Neural cell (in vitro differentiated cells): ENCODE measurements around the gene FAM151B. TPM values are rescaled to one million over a fixed set of nuclear protein-coding genes. Genes with fewer than 3 reads are reported as not detected.
"Not testable (repeated sequence)": the region's sequence is repeated elsewhere in the genome, so short reads cannot be mapped to it uniquely, and the experiment has no call there.

Source experiments
- H2AFZ ChIP-seq: fragments of 200-600, 300-800 bp; sonication (generic), shearing (Covaris generic); 2 replicates; pipeline ENCODE4 v1.6.0; 2014; ENCODE audit warnings: low read depth, mild to moderate bottlenecking, antibody characterized with exemption, low read length, moderate library complexity
- H3F3A ChIP-seq: fragments of 200-600 bp; shearing (Covaris generic); 2 replicates; pipeline ENCODE4 v1.6.1; 2016; ENCODE audit warnings: mild to moderate bottlenecking, moderate library complexity, mixed read lengths, antibody characterized with exemption, low read length; ENCODE audit not compliant: insufficient read depth, poor library complexity, severe bottlenecking
- H3K27ac ChIP-seq: fragments of 200-600, 300-800 bp; sonication (generic), shearing (Covaris generic); 2 replicates; pipeline ENCODE4 v1.5.1; 2014; ENCODE audit warnings: mild to moderate bottlenecking, low read length, moderate library complexity
- H3K27me3 ChIP-seq: fragments of 300-800, 200-600 bp; sonication (generic), shearing (Covaris generic); 2 replicates; pipeline ENCODE4 v1.6.0; 2014; ENCODE audit warnings: mild to moderate bottlenecking, low read depth, low read length, moderate library complexity; ENCODE audit not compliant: insufficient read depth
- H3K36me3 ChIP-seq: fragments of 300-800, 200-600 bp; sonication (generic), shearing (Covaris generic); 2 replicates; pipeline ENCODE4 v1.5.1; 2014; ENCODE audit warnings: mild to moderate bottlenecking, antibody characterized with exemption, low read length, moderate library complexity; ENCODE audit not compliant: insufficient read depth
- H3K4me2 ChIP-seq: fragments of 300-800, 200-600 bp; sonication (generic), shearing (Covaris generic); 2 replicates; pipeline ENCODE4 v1.6.0; 2014; ENCODE audit warnings: mild to moderate bottlenecking, low read length
- H3K4me3 ChIP-seq: fragments of 300-800, 200-600 bp; sonication (generic), shearing (Covaris generic); 2 replicates; pipeline ENCODE4 v1.5.1; 2014; ENCODE audit warnings: mild to moderate bottlenecking, low read length, moderate library complexity
- H3K79me2 ChIP-seq: fragments of 200-600 bp; shearing (Covaris generic); replicated peaks from 2 replicates; pipeline ENCODE4 v1.6.0; 2014; ENCODE audit warnings: mild to moderate bottlenecking, low read length, moderate library complexity; ENCODE audit not compliant: insufficient read depth
- H3K9ac ChIP-seq: fragments of 300-800, 200-600 bp; sonication (generic), shearing (Covaris generic); 2 replicates; pipeline ENCODE4 v1.6.1; 2016; ENCODE audit warnings: mild to moderate bottlenecking, low read length, mixed read lengths
- H3K9me2 ChIP-seq: fragments of 200-600 bp; shearing (Covaris generic); 2 replicates; pipeline ENCODE4 v1.6.1; 2016; ENCODE audit warnings: mild to moderate bottlenecking, low read length, mixed read lengths; ENCODE audit not compliant: insufficient read depth
- H3K9me3 ChIP-seq: fragments of 200-600, 300-800 bp; sonication (generic), shearing (Covaris generic); 2 replicates; pipeline ENCODE4 v1.6.1; 2016; ENCODE audit warnings: mild to moderate bottlenecking, mixed run types, low read length, moderate library complexity, mixed read lengths
- H4K20me1 ChIP-seq: fragments of 200-600 bp; shearing (Covaris generic); 2 replicates; pipeline ENCODE4 v1.6.1; 2016; ENCODE audit warnings: mild to moderate bottlenecking, mixed run types; ENCODE audit not compliant: insufficient read depth
- CTCF ChIP-seq: fragments of 450-650 bp; IDR thresholded peaks from 2 replicates; pipeline ENCODE4 v1.5.1; 2014; ENCODE audit warnings: antibody characterized with exemption, mild to moderate bottlenecking, moderate library complexity; ENCODE audit not compliant: poor library complexity, severe bottlenecking
- EP300 ChIP-seq: fragments of 450-650 bp; conservative IDR thresholded peaks from 2 replicates; pipeline ENCODE4 v1.6.1; 2014; ENCODE audit warnings: antibody characterized with exemption, mild to moderate bottlenecking, moderate library complexity; ENCODE audit not compliant: poor library complexity, severe bottlenecking
- EZH2 ChIP-seq: fragments of 200-600, 300-800 bp; shearing (Covaris generic), sonication (generic); IDR thresholded peaks from 2 replicates; pipeline ENCODE4 v1.6.1; 2014; ENCODE audit warnings: antibody characterized with exemption, low read length, borderline replicate concordance, mild to moderate bottlenecking; ENCODE audit not compliant: insufficient read depth, poor library complexity, severe bottlenecking
- MXI1 ChIP-seq: fragments of 450-650 bp; conservative IDR thresholded peaks from 2 replicates; pipeline ENCODE4 v1.6.1; 2014; ENCODE audit warnings: antibody characterized with exemption, mild to moderate bottlenecking; ENCODE audit not compliant: poor library complexity, severe bottlenecking
- POLR2AphosphoS5 ChIP-seq: IDR thresholded peaks from 2 replicates; pipeline ENCODE4 v1.6.1; 2012
- RAD21 ChIP-seq: fragments of 450-650 bp; conservative IDR thresholded peaks from 2 replicates; pipeline ENCODE4 v1.6.1; 2014; ENCODE audit warnings: antibody characterized with exemption, mild to moderate bottlenecking, moderate library complexity
- REST ChIP-seq: IDR thresholded peaks from 2 replicates; pipeline ENCODE4 v1.6.1; 2012; ENCODE audit warnings: borderline replicate concordance
- SMC3 ChIP-seq: fragments of 450-650 bp; conservative IDR thresholded peaks from 2 replicates; pipeline ENCODE4 v1.6.1; 2014; ENCODE audit warnings: antibody characterized with exemption, mild to moderate bottlenecking, moderate library complexity; ENCODE audit not compliant: poor library complexity
- TAF1 ChIP-seq: IDR thresholded peaks from 2 replicates; pipeline ENCODE4 v1.6.1; 2012; ENCODE audit warnings: low read depth
- polyA plus RNA-seq: library from polyadenylated mRNA; depleted of rRNA; stranded (reverse); fragments of >200 nt; gene quantifications from 2 replicates; pipeline ENCODE4 v1.2.3, GENCODE V29; 2014

Gene FAM151B
- polyA plus RNA-seq, 1 donor from 2014 or later: 3.3 TPM

- H2AFZ ChIP-seq: no peak overlapping the region
- H3K79me2 ChIP-seq: no peaks in the 10 kb centered on the region
- H3K9me3 ChIP-seq: no peaks in the 10 kb centered on the region
- no peaks in the 10 kb centered on the region for H3K9me2 ChIP-seq
- no peak overlapping the region for H3K27ac ChIP-seq
- TF ChIP-seq SMC3 (no peak), MXI1 (no peak), REST (no peak), EP300 (no peak), EZH2 (no peak), POLR2AphosphoS5 (no peak), TAF1 (no peak), RAD21 (no peak), CTCF (no peak)
- H4K20me1 ChIP-seq: no peaks in the 10 kb centered on the region
- no peak overlapping the region for H3K4me3 ChIP-seq
- no peak overlapping the region for H3K9ac ChIP-seq
- H3F3A ChIP-seq: peaks cover 10% of the 10 kb centered on the region
- no peak overlapping the region for H3K4me2 ChIP-seq
- H3K27me3 ChIP-seq: peaks cover 3% of the 10 kb centered on the region
- H3K36me3 ChIP-seq: no peaks in the 10 kb centered on the region
These were observed 3.4 kb downstream of the FAM151B start for GRCh38 chr5:80491296-80491695.

GRCh38 chr5:80492741-80493140 is 4.8 kb downstream of the FAM151B start:
- Histone ChIP-seq H3K36me3 (no peaks in the 10 kb centered on the region), H3K9me3 (no peaks in the 10 kb centered on the region), H3K9ac (no peak overlapping the region), H3K9me2 (no peaks in the 10 kb centered on the region), H3F3A (peaks cover 6% of the 10 kb centered on the region), H3K27me3 (peaks cover 3% of the 10 kb centered on the region), H4K20me1 (no peaks in the 10 kb centered on the region), H3K27ac (no peak overlapping the region), H3K79me2 (no peaks in the 10 kb centered on the region), H2AFZ (no peak overlapping the region), H3K4me3 (no peak overlapping the region), H3K4me2 (no peak overlapping the region)
- TF ChIP-seq RAD21: no peak
- no peak for TF ChIP-seq TAF1
- TF ChIP-seq SMC3: no peak
- TF ChIP-seq REST: no peak
- TF ChIP-seq CTCF: no peak
- TF ChIP-seq EZH2: no peak
- no peak for TF ChIP-seq MXI1
- no peak for TF ChIP-seq POLR2AphosphoS5

- not testable (repeated sequence) for H2AFZ ChIP-seq, H3K9me3 ChIP-seq, H4K20me1 ChIP-seq, H3K4me2 ChIP-seq, H3K4me3 ChIP-seq, H3K27me3 ChIP-seq, H3K9ac ChIP-seq, H3F3A ChIP-seq, H3K9me2 ChIP-seq, H3K79me2 ChIP-seq, H3K27ac ChIP-seq, H3K36me3 ChIP-seq
These were observed 5.5 kb downstream of the FAM151B start for GRCh38 chr5:80493443-80493842.
